Endodermal cell (in vitro differentiated cells): ENCODE data around the gene SEC24D. TPM values are rescaled to one million over a fixed set of nuclear protein-coding genes. Genes with fewer than 3 reads are reported as not detected.

Experiments used
- DNase-seq: peaks from one replicate; pipeline ENCODE4 v3.0.0-alpha.2; 2017
- H3K27ac ChIP-seq: 2 replicates; pipeline ENCODE4 v1.5.1; 2013; ENCODE audit warnings: mild to moderate bottlenecking, low read depth, low read length, moderate library complexity
- H3K27me3 ChIP-seq: 2 replicates; pipeline ENCODE4 v1.6.1; 2013; ENCODE audit warnings: mild to moderate bottlenecking, low read length, moderate library complexity; ENCODE audit not compliant: insufficient read depth, control insufficient read depth, poor library complexity, severe bottlenecking
- H3K36me3 ChIP-seq: 2 replicates; pipeline ENCODE4 v1.7.0; 2013; ENCODE audit warnings: mild to moderate bottlenecking, low read length, moderate library complexity; ENCODE audit not compliant: control insufficient read depth, insufficient read depth
- H3K4me1 ChIP-seq: one replicate; pipeline ENCODE4 v1.7.0; 2013; ENCODE audit warnings: low read length; ENCODE audit not compliant: control insufficient read depth, insufficient read depth
- H3K4me3 ChIP-seq: 2 replicates; pipeline ENCODE4 v1.5.1; 2013; ENCODE audit warnings: mild to moderate bottlenecking, low read length, moderate library complexity
- H3K9ac ChIP-seq: 2 replicates; pipeline ENCODE4 v1.6.1; 2013; ENCODE audit warnings: mild to moderate bottlenecking, low read length, moderate library complexity; ENCODE audit not compliant: poor library complexity, severe bottlenecking; ENCODE audit errors: extremely low read depth
- H3K9me3 ChIP-seq: 2 replicates; pipeline ENCODE4 v1.6.1; 2013; ENCODE audit warnings: mild to moderate bottlenecking, low read length, moderate library complexity; ENCODE audit not compliant: control insufficient read depth
- H3K27ac Mint-ChIP-seq: 2 replicates; pipeline ENCODE4 v1.8.0; 2020; ENCODE audit warnings: mixed read lengths
- H3K27me3 Mint-ChIP-seq: 2 replicates; pipeline ENCODE4 v1.8.0; 2021; ENCODE audit warnings: mild to moderate bottlenecking, mixed read lengths; ENCODE audit not compliant: insufficient read depth
- H3K36me3 Mint-ChIP-seq: 2 replicates; pipeline ENCODE4 v1.8.0; 2020; ENCODE audit warnings: low read depth, mixed read lengths
- H3K4me1 Mint-ChIP-seq: 2 replicates; pipeline ENCODE4 v1.8.0; 2020; ENCODE audit warnings: mixed read lengths
- H3K4me3 Mint-ChIP-seq: 2 replicates; pipeline ENCODE4 v1.8.0; 2020; ENCODE audit warnings: mild to moderate bottlenecking, moderate library complexity, mixed read lengths
- H3K9me3 Mint-ChIP-seq: 2 replicates; pipeline ENCODE4 v1.8.0; 2020; ENCODE audit warnings: mild to moderate bottlenecking, mixed read lengths
- WGBS, 2 experiments: methylation state at CpG; one replicate each; pipeline versions ENCODE4 v1.1.5 to v1.1.7; 2013; ENCODE audit warnings: missing lambda C conversion rate in 2 of 2, mixed read lengths in 1 of 2; ENCODE audit not compliant: insufficient coverage in 1 of 2, insufficient read length in 1 of 2; 5-methylcytosine and 5-hydroxymethylcytosine counted together
- total RNA-seq, 2 donors: library from RNA; stranded (reverse); fragmentation: NEBNext Ultra II Directional in 1 of 2; extraction: Animal tissue kit (Norgen Biotek cat#: 25700) in 1 of 2; gene quantifications; 2 replicates in 1 of 2; 3 replicates in 1 of 2; pipeline ENCODE4 v1.2.1, GENCODE V29; 2021
- TF ChIP-seq, protein P1 (sequence below): fragments of 200-600 bp; sonication (generic); conservative IDR thresholded peaks from 2 replicates; pipeline ENCODE4 v1.5.0; 2021; ENCODE audit warnings: antibody characterized with exemption, mild to moderate bottlenecking

The SEC24D gene
- total RNA-seq, 2 donors from 2014 or later, result 40.4 to 42.8 TPM

DNA sequence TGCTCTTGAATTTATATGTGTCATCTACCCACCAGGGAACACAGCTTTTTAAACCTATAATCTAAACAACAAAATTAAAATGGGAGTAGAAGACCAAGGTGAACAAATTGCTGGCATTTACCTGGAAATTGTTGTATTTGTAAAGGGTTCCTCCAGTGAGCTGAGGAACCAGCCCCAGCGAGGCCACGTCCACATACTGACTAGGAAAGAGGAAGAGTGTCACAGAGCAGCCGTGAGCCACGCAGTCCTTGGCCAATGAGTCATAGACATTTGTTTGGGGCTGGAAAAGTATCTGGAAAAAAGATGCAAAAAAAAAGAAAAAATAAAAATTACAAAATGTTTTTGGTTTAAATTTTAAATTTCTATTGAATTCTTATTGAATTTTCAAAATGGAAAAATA, 92.1 kb downstream of the SEC24D start:
- Mint-ChIP-seq H3K4me1 (no peaks in the 10 kb centered on the region), H3K36me3 (peaks cover 25% of the 10 kb centered on the region), H3K27me3 (no peaks in the 10 kb centered on the region), H3K4me3 (no peak overlapping the region), H3K27ac (no peak overlapping the region), H3K9me3 (no peaks in the 10 kb centered on the region)
- no peaks in the 10 kb centered on the region for H3K27me3 ChIP-seq
- H3K9ac ChIP-seq, result no peak overlapping the region
- 92 to 95% methylated on average over 2 to 4 of the region's 4 CpGs for WGBS, 2 experiments
- H3K4me1 ChIP-seq, result no peaks in the 10 kb centered on the region
- no peaks in the 10 kb centered on the region for H3K9me3 ChIP-seq
- H3K27ac ChIP-seq, result no peak overlapping the region
- H3K36me3 ChIP-seq, result peaks cover 59% of the 10 kb centered on the region
- TF ChIP-seq, protein P1, sequence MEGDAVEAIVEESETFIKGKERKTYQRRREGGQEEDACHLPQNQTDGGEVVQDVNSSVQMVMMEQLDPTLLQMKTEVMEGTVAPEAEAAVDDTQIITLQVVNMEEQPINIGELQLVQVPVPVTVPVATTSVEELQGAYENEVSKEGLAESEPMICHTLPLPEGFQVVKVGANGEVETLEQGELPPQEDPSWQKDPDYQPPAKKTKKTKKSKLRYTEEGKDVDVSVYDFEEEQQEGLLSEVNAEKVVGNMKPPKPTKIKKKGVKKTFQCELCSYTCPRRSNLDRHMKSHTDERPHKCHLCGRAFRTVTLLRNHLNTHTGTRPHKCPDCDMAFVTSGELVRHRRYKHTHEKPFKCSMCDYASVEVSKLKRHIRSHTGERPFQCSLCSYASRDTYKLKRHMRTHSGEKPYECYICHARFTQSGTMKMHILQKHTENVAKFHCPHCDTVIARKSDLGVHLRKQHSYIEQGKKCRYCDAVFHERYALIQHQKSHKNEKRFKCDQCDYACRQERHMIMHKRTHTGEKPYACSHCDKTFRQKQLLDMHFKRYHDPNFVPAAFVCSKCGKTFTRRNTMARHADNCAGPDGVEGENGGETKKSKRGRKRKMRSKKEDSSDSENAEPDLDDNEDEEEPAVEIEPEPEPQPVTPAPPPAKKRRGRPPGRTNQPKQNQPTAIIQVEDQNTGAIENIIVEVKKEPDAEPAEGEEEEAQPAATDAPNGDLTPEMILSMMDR, result no peak
- H3K4me3 ChIP-seq, result no peak overlapping the region
- no peak for DNase-seq

DNA sequence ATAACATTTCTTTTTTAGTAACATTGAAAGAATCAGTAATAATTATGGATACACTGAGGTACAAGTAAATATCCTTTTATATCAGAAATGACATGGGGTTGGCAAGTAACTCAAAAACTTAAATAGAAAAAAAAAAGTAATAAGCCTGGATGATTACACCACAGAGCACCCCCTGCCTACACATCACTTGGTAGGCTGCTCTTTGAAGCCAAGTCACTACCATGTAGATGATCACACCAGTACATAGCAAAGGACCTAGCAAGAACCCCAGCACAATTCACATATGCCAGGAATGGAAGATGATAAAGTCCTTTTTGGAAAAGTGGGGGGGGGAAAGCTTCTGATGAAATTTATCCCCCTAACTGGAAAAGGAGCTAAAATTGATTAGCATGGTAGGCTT, 93.9 kb downstream of the SEC24D start:
- Mint-ChIP-seq H3K27ac (no peak overlapping the region), H3K4me1 (no peaks in the 10 kb centered on the region), H3K27me3 (no peaks in the 10 kb centered on the region), H3K9me3 (no peaks in the 10 kb centered on the region), H3K4me3 (no peak overlapping the region), H3K36me3 (peaks cover 33% of the 10 kb centered on the region)
- Histone ChIP-seq H3K9me3 (no peaks in the 10 kb centered on the region), H3K27ac (no peak overlapping the region), H3K4me1 (no peaks in the 10 kb centered on the region), H3K9ac (no peak overlapping the region), H3K4me3 (no peak overlapping the region), H3K36me3 (peaks cover 68% of the 10 kb centered on the region), H3K27me3 (no peaks in the 10 kb centered on the region)
- TF ChIP-seq, protein P1, result no peak
- DNase-seq, result no peak

DNA sequence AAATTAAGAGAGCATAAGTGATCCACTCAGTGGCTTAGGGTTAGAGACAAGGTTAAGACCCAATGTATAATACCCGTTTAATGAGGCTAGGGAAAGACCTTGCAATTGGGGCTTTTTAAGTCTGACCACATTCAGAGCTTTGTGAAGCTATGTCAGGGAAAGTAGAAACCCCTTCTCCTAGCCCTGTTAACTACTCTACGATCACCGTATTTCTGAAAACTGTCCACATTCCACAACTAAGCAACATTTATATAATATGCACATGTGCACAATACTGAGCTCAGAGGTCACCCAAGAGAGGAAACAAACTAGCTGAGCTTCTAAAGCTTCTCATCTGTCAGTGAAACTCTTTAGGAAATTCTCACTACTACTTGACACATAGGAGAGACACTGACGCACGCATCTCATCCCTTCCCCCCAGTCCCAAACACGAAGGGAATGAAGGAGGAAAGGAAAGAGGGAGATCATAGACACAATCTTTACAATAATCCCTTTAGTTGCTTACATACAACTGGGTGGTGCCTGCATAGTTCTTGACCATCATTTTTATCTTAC, 94.5 kb downstream of the SEC24D start:
- Mint-ChIP-seq H3K27ac (no peak overlapping the region), H3K36me3 (peaks cover 40% of the 10 kb centered on the region), H3K4me1 (no peaks in the 10 kb centered on the region), H3K27me3 (no peaks in the 10 kb centered on the region), H3K4me3 (no peak overlapping the region), H3K9me3 (no peaks in the 10 kb centered on the region)
- Histone ChIP-seq H3K4me1 (no peaks in the 10 kb centered on the region), H3K27me3 (no peaks in the 10 kb centered on the region), H3K9ac (no peak overlapping the region), H3K27ac (no peak overlapping the region), H3K4me3 (no peak overlapping the region), H3K9me3 (no peaks in the 10 kb centered on the region), H3K36me3 (peaks cover 70% of the 10 kb centered on the region)
- no peak for DNase-seq
- WGBS, 2 experiments, result 84 to 86% methylated on average over 1 to 6 of the region's 6 CpGs
- TF ChIP-seq, protein P1, result no peak
